HL-60 (cell line): ENCODE measurements around the gene TMEM116.
"Not testable (repeated sequence)": the region's sequence is repeated elsewhere in the genome, so short reads cannot be mapped to it uniquely, and the experiment has no call there.

ENCODE experiments used
- DNase-seq, 2 experiments: peaks; one replicate each; pipeline ENCODE4 v3.0.0-alpha.2; 2010 to 2020; ENCODE audit warnings: low read depth in 1 of 2, low spot score in 1 of 2
- H3K27ac ChIP-seq: fragments of 250-450 bp; sonication (Bioruptor Pico); replicated peaks from 2 replicates; pipeline ENCODE4 v1.5.1; 2020; ENCODE audit warnings: mild to moderate bottlenecking, moderate library complexity
- H3K27me3 ChIP-seq: fragments of 250-450 bp; sonication (Bioruptor Pico); 2 replicates; pipeline ENCODE4 v1.5.1; 2021; ENCODE audit warnings: mild to moderate bottlenecking, moderate library complexity; ENCODE audit not compliant: insufficient read depth, poor library complexity, severe bottlenecking
- H3K4me3 ChIP-seq: replicated peaks from 2 replicates; pipeline ENCODE4 v1.5.1; 2011; ENCODE audit warnings: mild to moderate bottlenecking, control low read depth, low read length; ENCODE audit not compliant: insufficient read depth
- CTCF ChIP-seq: IDR thresholded peaks from one replicate; pipeline ENCODE4 v1.5.1; 2011; ENCODE audit warnings: low read length, control low read depth, inconsistent platforms; ENCODE audit not compliant: insufficient read depth
- GABPA ChIP-seq: IDR thresholded peaks from 2 replicates; pipeline ENCODE4 v1.6.1; 2012; ENCODE audit warnings: low read depth
- POLR2AphosphoS5 ChIP-seq: IDR thresholded peaks from 2 replicates; pipeline ENCODE4 v1.6.1; 2012; ENCODE audit warnings: low read depth
- REST ChIP-seq: IDR thresholded peaks from 2 replicates; pipeline ENCODE4 v1.6.1; 2012; ENCODE audit warnings: low read depth; ENCODE audit not compliant: insufficient replicate concordance
- SPI1 ChIP-seq: IDR thresholded peaks from 2 replicates; pipeline ENCODE4 v1.6.1; 2012; ENCODE audit warnings: low read depth, mild to moderate bottlenecking, borderline replicate concordance

TMEM116 gene

GRCh38 chr12:112046003-112046402 lies 33.0 kb upstream of the TMEM116 start:
- no peak for DNase-seq
- TF ChIP-seq POLR2AphosphoS5 (no peak), REST (no peak), CTCF (no peak), GABPA (no peak), SPI1 (no peak)
- Histone ChIP-seq H3K4me3 (no peak overlapping the region), H3K27ac (no peak overlapping the region), H3K27me3 (no peaks in the 10 kb centered on the region)

- not testable (repeated sequence) for H3K27ac ChIP-seq, H3K4me3 ChIP-seq, DNase-seq, H3K27me3 ChIP-seq
These were observed 23.6 kb upstream of the TMEM116 start for GRCh38 chr12:112036614-112037013.

GRCh38 chr12:112035219-112035785 lies 22.3 kb upstream of the TMEM116 start:
- Histone ChIP-seq H3K27me3 (no peaks in the 10 kb centered on the region), H3K27ac (no peak overlapping the region), H3K4me3 (no peak overlapping the region)
- no peak for DNase-seq
- TF ChIP-seq POLR2AphosphoS5 = no peak
- TF ChIP-seq CTCF = no peak
- TF ChIP-seq SPI1 = no peak
- no peak for TF ChIP-seq GABPA
- no peak for TF ChIP-seq REST

GRCh38 chr12:112032292-112032691 lies 19.3 kb upstream of the TMEM116 start:
- TF ChIP-seq GABPA = no peak
- TF ChIP-seq POLR2AphosphoS5 = no peak
- no peak for TF ChIP-seq CTCF
- no peak for TF ChIP-seq REST
- no peak for TF ChIP-seq SPI1
- no peak overlapping the region for H3K27ac ChIP-seq
- no peak overlapping the region for H3K4me3 ChIP-seq
- no peak for DNase-seq
- H3K27me3 ChIP-seq = no peaks in the 10 kb centered on the region
